Astrocyte (in vitro differentiated cells and primary cell): ENCODE data around the gene FAM200B. TPM values are rescaled to one million over a fixed set of nuclear protein-coding genes. Genes with fewer than 3 reads are reported as not detected.

Source experiments
- DNase-seq: peaks from one replicate; pipeline ENCODE4 v3.0.0-alpha.2; 2010; ENCODE audit warnings: low read depth
- FAIRE-seq: peaks from 2 replicates; lab custom pipeline; 2011; peaks lifted over from hg19 to GRCh38; lab: Jason Lieb, UNC
- H2AFZ ChIP-seq: 2 replicates; pipeline ENCODE4 v1.6.0; 2012; ENCODE audit warnings: low read depth, low read length, inconsistent platforms
- H3K27ac ChIP-seq: 2 replicates; pipeline ENCODE4 v1.5.1; 2011; ENCODE audit warnings: low read depth, low read length, inconsistent platforms
- H3K27me3 ChIP-seq: 2 replicates; pipeline ENCODE4 v1.6.0; 2011; ENCODE audit warnings: low read length, inconsistent platforms; ENCODE audit not compliant: insufficient read depth
- H3K36me3 ChIP-seq: 2 replicates; pipeline ENCODE4 v1.5.1; 2011; ENCODE audit warnings: low read length, inconsistent platforms; ENCODE audit not compliant: insufficient read depth
- H3K4me1 ChIP-seq: 2 replicates; pipeline ENCODE4 v1.5.1; 2011; ENCODE audit warnings: low read length, inconsistent platforms; ENCODE audit not compliant: insufficient read depth
- H3K4me2 ChIP-seq: 2 replicates; pipeline ENCODE4 v1.6.0; 2012; ENCODE audit warnings: low read length, inconsistent platforms
- H3K4me3 ChIP-seq: 2 replicates; pipeline ENCODE4 v1.5.1; 2011; ENCODE audit warnings: low read depth, mild to moderate bottlenecking, low read length, inconsistent platforms; ENCODE audit not compliant: insufficient read depth
- H3K79me2 ChIP-seq: 2 replicates; pipeline ENCODE4 v1.6.0; 2012; ENCODE audit warnings: mild to moderate bottlenecking, low read length, inconsistent platforms; ENCODE audit not compliant: insufficient read depth
- H3K9ac ChIP-seq: 2 replicates; pipeline ENCODE4 v1.6.0; 2012; ENCODE audit warnings: mild to moderate bottlenecking, low read length, inconsistent platforms
- H3K9me3 ChIP-seq: 2 replicates; pipeline ENCODE4 v1.5.1; 2012; ENCODE audit warnings: low read depth, mild to moderate bottlenecking, low read length, inconsistent platforms; ENCODE audit not compliant: insufficient read depth
- H4K20me1 ChIP-seq: 2 replicates; pipeline ENCODE4 v1.6.0; 2012; ENCODE audit warnings: low read length, inconsistent platforms; ENCODE audit not compliant: insufficient read depth
- H3K27ac Mint-ChIP-seq: one replicate; pipeline ENCODE4 v1.8.0; 2021; ENCODE audit warnings: mild to moderate bottlenecking, mixed read lengths; ENCODE audit not compliant: unreplicated experiment
- H3K27me3 Mint-ChIP-seq: one replicate; pipeline ENCODE4 v1.8.0; 2021; ENCODE audit warnings: low read depth, mixed read lengths; ENCODE audit not compliant: unreplicated experiment
- H3K36me3 Mint-ChIP-seq: one replicate; pipeline ENCODE4 v1.8.0; 2021; ENCODE audit warnings: low read depth, mixed read lengths; ENCODE audit not compliant: unreplicated experiment
- H3K4me1 Mint-ChIP-seq: one replicate; pipeline ENCODE4 v1.8.0; 2021; ENCODE audit warnings: low read depth, mixed read lengths; ENCODE audit not compliant: unreplicated experiment
- H3K4me3 Mint-ChIP-seq: one replicate; pipeline ENCODE4 v1.8.0; 2021; ENCODE audit warnings: mild to moderate bottlenecking, moderate library complexity, mixed read lengths; ENCODE audit not compliant: unreplicated experiment
- H3K9me3 Mint-ChIP-seq: one replicate; pipeline ENCODE4 v1.8.0; 2021; ENCODE audit warnings: mild to moderate bottlenecking, mixed read lengths; ENCODE audit not compliant: unreplicated experiment
- CTCF ChIP-seq: IDR thresholded peaks from 2 replicates; pipeline ENCODE4 v1.5.1; 2011; ENCODE audit warnings: low read depth, mild to moderate bottlenecking, inconsistent platforms, low read length, moderate library complexity; ENCODE audit not compliant: insufficient read depth
- EZH2 ChIP-seq: IDR thresholded peaks from 2 replicates; pipeline ENCODE4 v1.6.1; 2012; ENCODE audit warnings: mild to moderate bottlenecking, low read length, inconsistent platforms; ENCODE audit not compliant: insufficient read depth
- total RNA-seq: library from RNA; stranded (reverse); gene quantifications from 2 replicates; pipeline ENCODE4 v1.2.1, GENCODE V29; 2021

The FAM200B gene
- total RNA-seq, 1 donor from 2014 or later: 74.7 TPM

- H4K20me1 ChIP-seq: peaks cover 7% of the 10 kb centered on the region
- Mint-ChIP-seq H3K36me3 (peaks cover 2% of the 10 kb centered on the region), H3K27ac (no peak overlapping the region), H3K4me1 (peaks cover 42% of the 10 kb centered on the region), H3K27me3 (no peaks in the 10 kb centered on the region), H3K9me3 (no peaks in the 10 kb centered on the region), H3K4me3 (no peak overlapping the region)
- no peak overlapping the region for H3K4me3 ChIP-seq
- FAIRE-seq (no peak), DNase-seq (no peak)
- TF ChIP-seq CTCF (no peak), EZH2 (no peak)
- H3K4me2 ChIP-seq: no peak overlapping the region
- H3K36me3 ChIP-seq: peaks cover 4% of the 10 kb centered on the region
- no peaks in the 10 kb centered on the region for H3K9me3 ChIP-seq
- H3K79me2 ChIP-seq: peaks cover 10% of the 10 kb centered on the region
- no peak overlapping the region for H3K9ac ChIP-seq
- H2AFZ ChIP-seq: no peak overlapping the region
- peaks cover 10% of the 10 kb centered on the region for H3K4me1 ChIP-seq
- H3K27me3 ChIP-seq: no peaks in the 10 kb centered on the region
- H3K27ac ChIP-seq: no peak overlapping the region
Observed at GRCh38 chr4:15658781-15659180, 22.8 kb upstream of the FAM200B start.

- Mint-ChIP-seq H3K4me3 (no peak overlapping the region), H3K4me1 (peaks cover 42% of the 10 kb centered on the region), H3K36me3 (peaks cover 2% of the 10 kb centered on the region), H3K27me3 (no peaks in the 10 kb centered on the region), H3K9me3 (no peaks in the 10 kb centered on the region), H3K27ac (peak overlapping the region; percentile 79)
- TF ChIP-seq CTCF (no peak), EZH2 (no peak)
- Histone ChIP-seq H3K9me3 (no peaks in the 10 kb centered on the region), H4K20me1 (no peaks in the 10 kb centered on the region), H3K4me1 (peaks cover 10% of the 10 kb centered on the region), H3K4me2 (no peak overlapping the region), H3K27ac (no peak overlapping the region), H3K9ac (no peak overlapping the region), H2AFZ (no peak overlapping the region), H3K27me3 (no peaks in the 10 kb centered on the region), H3K36me3 (peaks cover 4% of the 10 kb centered on the region), H3K4me3 (no peak overlapping the region), H3K79me2 (peaks cover 3% of the 10 kb centered on the region)
- no peak for FAIRE-seq
- peak; percentile 23 for DNase-seq
Observed at GRCh38 chr4:15659768-15660570, 21.7 kb upstream of the FAM200B start.
